Measurements from ENCODE around the gene TNFAIP2. TPM values are rescaled to one million over a fixed set of nuclear protein-coding genes. Genes with fewer than 3 reads are reported as not detected.
A peak's percentile ranks its signal among the peaks of the same experiment; 100 is the strongest.

The TNFAIP2 gene
- total and polyA plus RNA-seq, 9 donors, result 7.1 to 258 (median 27.4) TPM

GRCh38 chr14:103185051-103186029 is 62.1 kb downstream of the TNFAIP2 start:
- Histone ChIP-seq H3K36me3 (no peaks in the 10 kb centered on the region), H3K27ac (no peak overlapping the region), H3K4me1 (ENCODE audit: insufficient read depth) (peaks cover 2% of the 10 kb centered on the region), H3K4me3 (no peak overlapping the region), H3K9me3 (no peaks in the 10 kb centered on the region), H3K27me3 (no peaks in the 10 kb centered on the region)
- peak; percentile 19 to 69 (median 64) for TF ChIP-seq CTCF (IDR thresholded peaks at IDR 0.05)
- TF ChIP-seq POLR2A (IDR thresholded peaks at IDR 0.05), result no peak
- intact Hi-C loops (cut with DNase I), result loop anchor here (2.0 to 5.0 kb wide), 5 partner anchors 78 to 107 kb away; no protein-coding TSS in a partner anchor
- no peak for DNase-seq
- WGBS, 3 donors, result 27 to 32% (median 30%) methylated on average over 13 of the region's 13 CpGs

GRCh38 chr14:103186241-103186822 is 63.1 kb downstream of the TNFAIP2 start:
- no peak for DNase-seq
- Histone ChIP-seq H3K9me3 (no peaks in the 10 kb centered on the region), H3K4me1 (ENCODE audit: insufficient read depth) (peaks cover 2% of the 10 kb centered on the region), H3K4me3 (no peak overlapping the region), H3K27me3 (no peaks in the 10 kb centered on the region), H3K27ac (no peak overlapping the region), H3K36me3 (no peaks in the 10 kb centered on the region)
- TF ChIP-seq EP300 (IDR thresholded peaks at IDR 0.05) (no peak), CTCF (IDR thresholded peaks at IDR 0.05) (no peak), POLR2A (IDR thresholded peaks at IDR 0.05) (no peak)
- WGBS, 3 donors, result 80 to 84% (median 81%) methylated on average over 9 of the region's 9 CpGs
- intact Hi-C loops (cut with DNase I), result loop anchor here (2.0 to 5.0 kb wide), 4 partner anchors 79 to 106 kb away; no protein-coding TSS in a partner anchor

Other genes starting within 250 kb of the TNFAIP2 start
- gene AMN, start 200.8 kb upstream of the TNFAIP2 start, total RNA-seq, result 1 to 10 TPM in 3 of 7 donors, under 1 TPM in 4; 0.10 to 4.6 (median 0.71) TPM
- under 1 TPM in 1 of 2 donors, not detected in 1; 0.47 TPM for gene AMN, start 200.8 kb upstream of the TNFAIP2 start, polyA plus RNA-seq
- gene CDC42BPB, start 65.9 kb upstream of the TNFAIP2 start, total RNA-seq, result 100 to 1,000 TPM in 2 of 7 donors, 10 to 100 TPM in 5; 55.7 to 103 (median 82.5) TPM
- gene CDC42BPB, start 65.9 kb upstream of the TNFAIP2 start, polyA plus RNA-seq, result 10 to 100 TPM; 50.0 to 54.1 TPM
- gene LBHD2, start 39.3 kb upstream of the TNFAIP2 start, total RNA-seq, result under 1 TPM in 1 of 7 donors, not detected in 6; 0.47 TPM
- gene LBHD2, start 39.3 kb upstream of the TNFAIP2 start, polyA plus RNA-seq, result not detected
- 1 to 10 TPM in 3 of 7 donors, under 1 TPM in 2, not detected in 2; 0.33 to 1.2 (median 1.1) TPM for gene EXOC3L4, start 28.7 kb upstream of the TNFAIP2 start, total RNA-seq
- under 1 TPM in 1 of 2 donors, not detected in 1; 0.62 TPM for gene EXOC3L4, start 28.7 kb upstream of the TNFAIP2 start, polyA plus RNA-seq
- gene EIF5, start 210.8 kb downstream of the TNFAIP2 start, total RNA-seq, result 100 to 1,000 TPM in 6 of 7 donors, 10 to 100 TPM in 1; 76.7 to 169 (median 134) TPM
- gene EIF5, start 210.8 kb downstream of the TNFAIP2 start, polyA plus RNA-seq, result 10 to 100 TPM; 73.0 to 97.9 TPM

Measured in ovary (tissue), 9 donors.